ENCODE measurements around the gene SYT2.

Gene SYT2

DNA sequence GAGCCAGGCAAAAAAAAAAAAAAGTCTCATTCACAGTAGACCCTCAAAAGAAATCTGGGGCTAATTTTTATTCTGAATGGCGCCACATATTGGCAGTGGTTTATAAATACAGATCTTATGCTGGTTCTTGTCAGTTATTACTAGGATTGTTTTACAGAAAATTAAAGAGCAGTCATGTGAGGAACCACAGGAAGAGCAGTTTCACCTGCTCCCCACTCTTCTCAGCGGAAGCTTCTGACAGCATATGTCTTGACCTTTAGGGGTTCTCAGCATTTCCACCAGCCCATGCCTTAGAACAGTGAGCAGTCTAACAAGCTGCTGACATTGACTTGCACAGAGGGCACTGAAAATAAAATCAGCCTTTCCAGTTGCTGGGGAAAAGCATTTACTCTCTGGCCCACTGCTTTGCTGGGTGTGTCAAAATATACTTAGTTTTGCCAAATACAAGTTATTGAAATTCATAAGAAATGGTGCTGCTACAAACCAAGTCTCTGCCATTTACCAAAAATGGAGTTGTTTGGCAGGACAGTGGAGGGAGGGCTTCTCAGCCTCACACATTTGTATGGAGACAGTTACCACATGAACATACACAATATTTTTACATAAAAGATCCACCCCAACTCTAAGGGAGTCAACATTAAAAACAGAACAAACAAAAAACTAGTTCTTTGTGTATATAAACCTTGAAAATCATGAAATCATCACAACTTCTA is 144.2 kb downstream of the SYT2 start:
- DNase-seq (ENCODE audit: low spot score): no peak
- H3K14ac ChIP-seq (ENCODE audit: low read length): no peak overlapping the region
- H3K4me2 ChIP-seq (ENCODE audit: insufficient read depth, low read length, poor library complexity, severe bottlenecking): no peak overlapping the region
- H2BK12ac ChIP-seq (ENCODE audit: low read length): no peak overlapping the region
- peaks cover 5 to 16% of the 10 kb centered on the region in 2 donors for H3K4me1 ChIP-seq (ENCODE audit: control insufficient read depth in 2 of 2, insufficient read depth in 1 of 2, low read depth in 1 of 2, low read length in 2 of 2)
- no peak overlapping the region for H2BK15ac ChIP-seq (ENCODE audit: low read length)
- WGBS, 2 donors (ENCODE audit: extremely low coverage in 2 of 2, insufficient read length in 2 of 2, insufficient replicate concordance in 1 of 2): no CpG with 5 or more reads among the region's 2 CpGs
- H3K4me3 ChIP-seq (ENCODE audit: low read length in 2 of 2): no peak overlapping the region
- no peak overlapping the region for H2AFZ ChIP-seq (ENCODE audit: low read length)
- no peak overlapping the region for H3K23ac ChIP-seq (ENCODE audit: low read depth, low read length, poor library complexity)
- H4K8ac ChIP-seq (ENCODE audit: low read depth, low read length): no peak overlapping the region
- H3K27ac ChIP-seq (replicated peaks; ENCODE audit: low read length): no peak overlapping the region
- H3K9ac ChIP-seq (ENCODE audit: low read depth, low read length, poor library complexity): no peak overlapping the region
- H3K27me3 ChIP-seq (ENCODE audit: control insufficient read depth in 3 of 3, insufficient read depth in 3 of 3, low read depth in 1 of 3, low read length in 3 of 3): no peaks in the 10 kb centered on the region
- H2BK5ac ChIP-seq (ENCODE audit: low read length): no peak overlapping the region
- no peak overlapping the region for H3K18ac ChIP-seq (ENCODE audit: low read length)
- no peak overlapping the region for H2BK120ac ChIP-seq (ENCODE audit: low read depth, low read length)
- H3K4ac ChIP-seq (ENCODE audit: low read length): no peak overlapping the region
- H2AK5ac ChIP-seq (ENCODE audit: low read depth, low read length): no peak overlapping the region
- H3K36me3 ChIP-seq (replicated peaks in 1 of 2; ENCODE audit: control insufficient read depth in 2 of 2, insufficient read depth in 2 of 2, low read length in 2 of 2): no peaks in the 10 kb centered on the region
- no peaks in the 10 kb centered on the region for H3K9me3 ChIP-seq (replicated peaks in 1 of 2; ENCODE audit: control insufficient read depth in 2 of 2, insufficient read depth in 1 of 2, low read depth in 1 of 2, low read length in 2 of 2)
- H4K91ac ChIP-seq (ENCODE audit: low read depth, low read length, poor library complexity): no peak overlapping the region
- no peaks in the 10 kb centered on the region for H3K79me1 ChIP-seq (ENCODE audit: low read depth, low read length)

DNA sequence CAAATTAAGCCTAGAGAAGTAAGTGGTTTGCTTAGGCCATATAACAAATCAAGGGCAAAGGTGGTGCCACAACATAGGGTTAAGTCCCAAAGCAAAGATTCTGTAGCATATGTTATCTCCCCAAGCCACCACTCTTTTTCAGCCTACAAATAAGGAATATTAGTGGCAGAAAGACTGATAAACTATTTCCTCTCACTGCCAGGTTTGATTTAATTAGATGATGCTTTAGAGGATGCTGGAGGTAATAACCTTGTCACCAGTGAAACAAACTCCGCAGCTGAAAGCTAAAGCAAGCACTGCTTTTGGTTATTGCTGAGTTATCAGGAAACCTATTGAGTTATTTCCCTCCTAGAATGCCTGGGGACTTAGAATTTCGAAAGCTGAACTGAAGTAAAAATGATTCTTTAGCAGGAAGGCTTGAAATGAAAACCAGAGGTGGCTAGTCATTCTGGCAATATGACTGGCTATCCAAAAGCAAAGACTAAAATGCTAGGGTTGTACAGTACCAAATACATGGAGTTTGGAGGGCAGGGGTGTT is 145.2 kb downstream of the SYT2 start:
- WGBS, 2 donors (ENCODE audit: extremely low coverage in 2 of 2, insufficient read length in 2 of 2, insufficient replicate concordance in 1 of 2): no CpG with 5 or more reads among the region's 2 CpGs
- Histone ChIP-seq H3K14ac (ENCODE audit: low read length) (no peak overlapping the region), H3K27me3 (ENCODE audit: control insufficient read depth in 3 of 3, insufficient read depth in 3 of 3, low read depth in 1 of 3, low read length in 3 of 3) (no peaks in the 10 kb centered on the region), H2BK5ac (ENCODE audit: low read length) (no peak overlapping the region), H3K18ac (ENCODE audit: low read length) (no peak overlapping the region), H3K4me2 (ENCODE audit: insufficient read depth, low read length, poor library complexity, severe bottlenecking) (no peak overlapping the region), H3K9ac (ENCODE audit: low read depth, low read length, poor library complexity) (no peak overlapping the region), H3K23ac (ENCODE audit: low read depth, low read length, poor library complexity) (no peak overlapping the region), H2BK15ac (ENCODE audit: low read length) (no peak overlapping the region), H2AFZ (ENCODE audit: low read length) (no peak overlapping the region), H3K9me3 (replicated peaks in 1 of 2; ENCODE audit: control insufficient read depth in 2 of 2, insufficient read depth in 1 of 2, low read depth in 1 of 2, low read length in 2 of 2) (no peaks in the 10 kb centered on the region), H4K91ac (ENCODE audit: low read depth, low read length, poor library complexity) (no peak overlapping the region), H3K36me3 (replicated peaks in 1 of 2; ENCODE audit: control insufficient read depth in 2 of 2, insufficient read depth in 2 of 2, low read length in 2 of 2) (no peaks in the 10 kb centered on the region), H4K8ac (ENCODE audit: low read depth, low read length) (no peak overlapping the region), H3K4me1 (ENCODE audit: control insufficient read depth in 2 of 2, insufficient read depth in 1 of 2, low read depth in 1 of 2, low read length in 2 of 2) (peaks cover 5 to 16% of the 10 kb centered on the region in 2 donors), H3K4ac (ENCODE audit: low read length) (no peak overlapping the region), H3K27ac (replicated peaks; ENCODE audit: low read length) (no peak overlapping the region), H2BK120ac (ENCODE audit: low read depth, low read length) (no peak overlapping the region), H2BK12ac (ENCODE audit: low read length) (no peak overlapping the region), H3K4me3 (ENCODE audit: low read length in 2 of 2) (no peak overlapping the region), H3K79me1 (ENCODE audit: low read depth, low read length) (no peaks in the 10 kb centered on the region), H2AK5ac (ENCODE audit: low read depth, low read length) (no peak overlapping the region)
- DNase-seq (ENCODE audit: low spot score): no peak

DNA sequence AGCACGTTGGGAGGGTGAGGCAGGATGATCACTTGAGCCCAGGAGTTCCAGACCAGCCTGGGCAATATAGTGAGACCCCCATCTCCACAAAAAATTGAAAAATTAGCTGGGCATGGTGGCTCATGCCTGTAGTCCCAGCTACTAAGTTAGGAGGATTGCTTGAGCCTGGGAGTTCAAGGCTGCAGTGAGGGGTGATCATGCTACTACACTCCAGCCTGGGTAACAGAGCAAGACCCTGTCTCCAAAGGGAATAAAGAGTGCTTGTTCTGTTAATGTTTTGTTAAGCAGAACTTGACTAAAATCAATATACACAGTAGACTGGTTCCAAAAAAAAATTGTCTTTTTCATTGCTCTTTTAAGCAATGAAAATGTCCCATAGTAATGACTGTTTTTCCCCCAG is 146.4 kb downstream of the SYT2 start:
- H2BK120ac ChIP-seq (ENCODE audit: low read depth, low read length): no peak overlapping the region
- peaks cover 5 to 16% of the 10 kb centered on the region in 2 donors for H3K4me1 ChIP-seq (ENCODE audit: control insufficient read depth in 2 of 2, insufficient read depth in 1 of 2, low read depth in 1 of 2, low read length in 2 of 2)
- no peak overlapping the region for H3K14ac ChIP-seq (ENCODE audit: low read length)
- H4K8ac ChIP-seq (ENCODE audit: low read depth, low read length): no peak overlapping the region
- H2AFZ ChIP-seq (ENCODE audit: low read length): no peak overlapping the region
- no peaks in the 10 kb centered on the region for H3K79me1 ChIP-seq (ENCODE audit: low read depth, low read length)
- no peak overlapping the region for H2BK12ac ChIP-seq (ENCODE audit: low read length)
- no peak overlapping the region for H3K9ac ChIP-seq (ENCODE audit: low read depth, low read length, poor library complexity)
- H3K23ac ChIP-seq (ENCODE audit: low read depth, low read length, poor library complexity): no peak overlapping the region
- H3K27me3 ChIP-seq (ENCODE audit: control insufficient read depth in 3 of 3, insufficient read depth in 3 of 3, low read depth in 1 of 3, low read length in 3 of 3): no peaks in the 10 kb centered on the region
- H3K36me3 ChIP-seq (replicated peaks in 1 of 2; ENCODE audit: control insufficient read depth in 2 of 2, insufficient read depth in 2 of 2, low read length in 2 of 2): no peaks in the 10 kb centered on the region
- H3K4ac ChIP-seq (ENCODE audit: low read length): no peak overlapping the region
- H3K27ac ChIP-seq (replicated peaks; ENCODE audit: low read length): no peak overlapping the region
- no peak overlapping the region for H3K4me3 ChIP-seq (ENCODE audit: low read length in 2 of 2)
- no peak for DNase-seq (ENCODE audit: low spot score)
- H2BK5ac ChIP-seq (ENCODE audit: low read length): no peak overlapping the region
- no peaks in the 10 kb centered on the region for H3K9me3 ChIP-seq (replicated peaks in 1 of 2; ENCODE audit: control insufficient read depth in 2 of 2, insufficient read depth in 1 of 2, low read depth in 1 of 2, low read length in 2 of 2)
- no peak overlapping the region for H2BK15ac ChIP-seq (ENCODE audit: low read length)
- WGBS, 2 donors (ENCODE audit: extremely low coverage in 2 of 2, insufficient read length in 2 of 2, insufficient replicate concordance in 1 of 2): no CpG with 5 or more reads among the region's 1 CpG
- H4K91ac ChIP-seq (ENCODE audit: low read depth, low read length, poor library complexity): no peak overlapping the region
- H3K18ac ChIP-seq (ENCODE audit: low read length): no peak overlapping the region
- no peak overlapping the region for H3K4me2 ChIP-seq (ENCODE audit: insufficient read depth, low read length, poor library complexity, severe bottlenecking)
- no peak overlapping the region for H2AK5ac ChIP-seq (ENCODE audit: low read depth, low read length)

DNA sequence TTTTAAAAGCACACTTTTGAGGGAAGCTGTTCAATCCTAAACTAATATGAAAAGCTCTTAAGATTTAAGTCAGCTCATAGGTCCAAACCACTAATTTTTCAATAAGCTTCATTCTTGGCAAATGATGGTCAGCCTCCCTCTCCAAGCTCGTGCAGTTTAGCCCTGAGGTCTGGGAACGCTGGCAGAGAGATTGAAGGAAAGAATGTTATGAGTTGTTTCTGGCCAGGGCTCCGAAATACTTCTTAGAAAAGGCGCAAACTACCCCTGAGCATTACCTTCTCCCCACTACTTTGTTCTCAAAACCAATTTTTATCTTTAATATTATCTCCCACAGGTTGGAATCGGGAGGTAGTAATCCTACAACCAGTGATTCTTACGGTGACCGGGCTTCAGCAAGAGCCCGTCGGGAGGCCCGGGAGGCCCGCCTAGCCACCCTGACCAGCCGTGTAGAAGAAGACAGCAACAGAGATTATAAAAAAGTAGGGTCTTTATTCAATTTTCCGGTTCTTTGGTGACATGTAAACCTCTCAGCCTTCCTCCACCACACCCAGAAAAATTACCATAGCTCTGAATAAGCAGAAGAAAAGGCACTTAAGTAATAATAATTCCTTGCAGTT is 147.7 kb downstream of the SYT2 start:
- no peak overlapping the region for H3K18ac ChIP-seq (ENCODE audit: low read length)
- DNase-seq (ENCODE audit: low spot score): no peak
- WGBS, 2 donors (ENCODE audit: extremely low coverage in 2 of 2, insufficient read length in 2 of 2, insufficient replicate concordance in 1 of 2): no CpG with 5 or more reads among the region's 13 CpGs

More for the DNA sequence above, 147.7 kb downstream of the SYT2 start:
- Histone ChIP-seq H2AK5ac (ENCODE audit: low read depth, low read length) (no peak overlapping the region), H3K4me1 (ENCODE audit: control insufficient read depth in 2 of 2, insufficient read depth in 1 of 2, low read depth in 1 of 2, low read length in 2 of 2) (peaks cover 3 to 8% of the 10 kb centered on the region in 2 donors), H3K14ac (ENCODE audit: low read length) (no peak overlapping the region), H3K27ac (replicated peaks; ENCODE audit: low read length) (no peak overlapping the region), H3K79me1 (ENCODE audit: low read depth, low read length) (no peaks in the 10 kb centered on the region), H3K4me3 (ENCODE audit: low read length in 2 of 2) (no peak overlapping the region), H3K9ac (ENCODE audit: low read depth, low read length, poor library complexity) (no peak overlapping the region), H3K4me2 (ENCODE audit: insufficient read depth, low read length, poor library complexity, severe bottlenecking) (no peak overlapping the region), H4K8ac (ENCODE audit: low read depth, low read length) (no peak overlapping the region), H2BK5ac (ENCODE audit: low read length) (no peak overlapping the region), H2BK120ac (ENCODE audit: low read depth, low read length) (no peak overlapping the region), H2BK12ac (ENCODE audit: low read length) (no peak overlapping the region), H2AFZ (ENCODE audit: low read length) (no peak overlapping the region), H3K9me3 (replicated peaks in 1 of 2; ENCODE audit: control insufficient read depth in 2 of 2, insufficient read depth in 1 of 2, low read depth in 1 of 2, low read length in 2 of 2) (no peaks in the 10 kb centered on the region), H4K91ac (ENCODE audit: low read depth, low read length, poor library complexity) (no peak overlapping the region), H3K36me3 (replicated peaks in 1 of 2; ENCODE audit: control insufficient read depth in 2 of 2, insufficient read depth in 2 of 2, low read length in 2 of 2) (no peaks in the 10 kb centered on the region), H3K27me3 (ENCODE audit: control insufficient read depth in 3 of 3, insufficient read depth in 3 of 3, low read depth in 1 of 3, low read length in 3 of 3) (no peaks in the 10 kb centered on the region), H3K23ac (ENCODE audit: low read depth, low read length, poor library complexity) (no peak overlapping the region), H3K4ac (ENCODE audit: low read length) (no peak overlapping the region), H2BK15ac (ENCODE audit: low read length) (no peak overlapping the region)
